AG10803 (cell line): ENCODE measurements around the gene RBM20.
"Not testable (repeated sequence)": the region's sequence is repeated elsewhere in the genome, so short reads cannot be mapped to it uniquely, and the experiment has no call there.

Experiments used
- DNase-seq: peaks from one replicate; pipeline ENCODE4 v3.0.0; 2010; ENCODE audit warnings: low read depth
- H3K4me3 ChIP-seq: 2 replicates; pipeline ENCODE4 v1.5.1; 2011; ENCODE audit warnings: mild to moderate bottlenecking, low read length, control low read depth
- CTCF ChIP-seq: conservative IDR thresholded peaks from 2 replicates; pipeline ENCODE4 v1.5.1; 2011; ENCODE audit warnings: mild to moderate bottlenecking, low read length, control low read depth, inconsistent platforms

Gene RBM20

DNA sequence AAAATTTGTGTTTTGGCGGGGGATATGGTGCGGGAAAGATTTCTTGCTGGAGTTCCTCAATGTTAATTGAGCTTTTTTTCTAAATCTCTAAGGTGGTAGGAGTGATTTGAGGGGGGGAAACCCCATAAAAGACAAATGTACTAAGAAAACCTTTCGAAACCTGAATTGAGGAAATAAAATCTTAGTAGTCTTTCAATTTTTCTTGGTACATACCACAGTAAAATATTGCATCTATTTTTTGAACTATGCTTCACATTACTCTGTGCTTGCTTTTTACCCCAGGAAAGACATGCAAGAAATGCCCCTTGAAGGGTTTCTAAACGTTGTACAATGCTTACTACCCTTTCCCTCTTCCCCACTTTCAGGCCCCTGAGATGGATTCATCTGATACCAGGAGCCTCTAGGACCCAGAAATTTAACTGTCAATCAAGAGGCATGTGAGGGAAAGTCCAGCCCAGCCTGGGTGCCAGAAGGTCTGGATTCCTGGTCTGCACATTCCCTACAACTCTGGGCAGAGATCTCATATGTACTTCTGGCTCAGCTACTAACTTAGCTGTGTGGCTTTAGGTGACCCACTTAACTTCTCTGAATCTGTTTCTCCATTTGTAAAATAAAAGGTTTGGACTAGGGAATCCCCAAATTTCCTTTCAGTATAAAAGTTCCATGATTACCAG lies 221.8 kb downstream of the RBM20 start:
- no peak for TF ChIP-seq CTCF
- H3K4me3 ChIP-seq: no peak overlapping the region
- no peak for DNase-seq

GRCh38 chr10:110867011-110867806 lies 223.1 kb downstream of the RBM20 start:
- not testable (repeated sequence) for H3K4me3 ChIP-seq, DNase-seq

DNA sequence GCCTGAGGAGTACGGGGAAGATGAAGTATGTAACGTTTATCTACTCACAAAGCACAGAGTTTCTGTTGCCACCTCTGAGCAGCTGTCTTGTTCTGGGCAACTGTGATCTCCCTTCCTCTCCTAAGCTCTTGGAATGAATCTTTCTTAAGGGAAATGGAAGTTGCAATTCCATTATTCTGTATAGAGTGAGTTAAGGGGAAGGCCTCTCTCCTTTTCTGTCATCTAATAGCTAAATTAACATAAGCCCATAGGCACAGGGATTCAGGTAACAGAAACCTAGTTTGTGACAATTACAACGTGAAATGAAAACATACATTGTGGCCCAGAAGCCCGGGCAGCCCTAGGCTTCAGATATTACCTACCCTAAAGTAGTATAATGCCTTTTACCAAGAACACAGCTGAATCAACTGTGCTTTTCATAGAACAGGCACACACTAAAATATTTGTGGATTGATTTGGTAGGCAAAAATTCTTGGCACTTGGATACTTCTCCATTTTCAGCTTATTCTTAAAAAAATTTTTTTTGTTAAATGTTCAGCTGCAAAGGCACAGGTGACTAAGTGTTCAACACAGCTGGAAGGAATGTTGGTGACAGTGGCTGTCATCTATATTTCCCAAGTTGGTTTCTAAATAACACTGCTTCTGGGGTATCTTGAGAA lies 223.8 kb downstream of the RBM20 start:
- peak; percentile 25 for DNase-seq
- no peak for TF ChIP-seq CTCF
- no peak overlapping the region for H3K4me3 ChIP-seq

- H3K4me3 ChIP-seq: no peak overlapping the region
- no peak for TF ChIP-seq CTCF
- DNase-seq: no peak
Observed at GRCh38 chr10:110868981-110869380, 224.8 kb downstream of the RBM20 start.

DNA sequence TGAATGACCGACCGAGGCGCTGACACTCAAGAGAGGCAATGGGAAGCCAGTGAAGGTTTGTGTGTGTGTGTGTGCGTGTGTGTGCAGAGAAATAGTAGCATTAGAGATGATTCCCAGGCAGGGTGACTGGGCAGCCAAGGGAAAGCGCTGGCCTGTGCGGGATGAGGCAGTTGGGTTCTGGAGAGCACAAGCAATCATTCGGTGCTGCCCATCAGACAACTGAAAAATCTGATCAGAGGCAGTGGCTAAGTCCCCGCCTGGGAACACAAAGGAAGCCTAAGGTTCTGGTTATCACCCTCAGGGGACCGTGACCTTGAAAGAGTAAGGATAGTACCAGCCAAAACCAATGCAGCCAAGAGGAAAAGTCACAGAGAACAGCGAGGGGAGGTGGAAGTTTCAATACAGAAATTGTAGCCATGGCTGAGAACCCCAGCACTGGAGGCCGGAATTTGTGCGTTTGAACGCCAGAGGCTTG lies 226.7 kb downstream of the RBM20 start:
- peak overlapping the region; percentile 60 for H3K4me3 ChIP-seq

GRCh38 chr10:110871298-110872084 lies 227.4 kb downstream of the RBM20 start, which contains the start of gene PDCD4:
Gene PDCD4, plus strand, starts transcription at chr10:110871928. Its CDS starts 4,100 bp downstream, at chr10:110876028.
- peak within 1 kb of the TSS; percentile 81 for H3K4me3 ChIP-seq
- TF ChIP-seq CTCF: no peak
- DNase-seq: peak; percentile 97

More for the DNA sequence above, 226.7 kb downstream of the RBM20 start:
- TF ChIP-seq CTCF: no peak
- DNase-seq: peak; percentile 53
